ENCODE data around the gene PSG4.
"Not testable (repeated sequence)": the region's sequence is repeated elsewhere in the genome, so short reads cannot be mapped to it uniquely, and the experiment has no call there.

Gene PSG4

DNA sequence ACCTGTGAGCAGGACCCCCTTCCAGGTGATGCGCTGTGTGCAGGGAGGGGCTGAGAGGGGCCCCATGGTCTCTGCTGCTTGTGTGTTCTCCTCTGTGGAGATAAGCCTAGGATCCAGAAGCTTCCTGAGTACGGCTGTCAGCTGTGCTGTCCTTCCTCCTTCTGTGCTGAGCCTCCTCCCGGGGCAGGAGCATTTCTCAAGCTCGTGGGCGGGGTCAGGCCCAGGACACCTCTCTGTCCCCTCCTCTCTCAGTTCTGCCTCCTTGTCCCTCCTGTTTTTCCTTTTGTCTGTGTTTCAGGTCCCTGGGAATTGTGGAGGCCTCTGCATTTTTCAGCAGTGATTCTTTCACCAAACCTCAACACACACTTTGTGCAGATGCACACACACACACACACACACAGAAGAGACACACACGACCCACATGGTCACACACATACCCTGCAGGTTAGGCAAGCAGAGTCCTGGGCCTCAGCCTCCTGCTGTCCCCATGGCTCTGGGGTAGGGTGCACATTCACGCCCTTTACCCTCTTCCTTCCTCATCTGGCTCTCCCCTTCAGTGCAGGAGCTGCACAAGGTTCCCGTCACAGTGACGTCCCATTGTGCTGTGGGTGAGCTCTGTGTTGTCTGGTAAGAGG lies at the start of gene PSG4:
TSS of gene PSG4 (minus strand) at position 168 of the 635 bp plus-strand sequence. CDS start at position 66, 102 bp downstream.
- DNase-seq, result not testable (repeated sequence)

GRCh38 chr19:43251428-43251827 lies 46.0 kb upstream of the PSG4 start:
- DNase-seq, result not testable (repeated sequence)

DNA sequence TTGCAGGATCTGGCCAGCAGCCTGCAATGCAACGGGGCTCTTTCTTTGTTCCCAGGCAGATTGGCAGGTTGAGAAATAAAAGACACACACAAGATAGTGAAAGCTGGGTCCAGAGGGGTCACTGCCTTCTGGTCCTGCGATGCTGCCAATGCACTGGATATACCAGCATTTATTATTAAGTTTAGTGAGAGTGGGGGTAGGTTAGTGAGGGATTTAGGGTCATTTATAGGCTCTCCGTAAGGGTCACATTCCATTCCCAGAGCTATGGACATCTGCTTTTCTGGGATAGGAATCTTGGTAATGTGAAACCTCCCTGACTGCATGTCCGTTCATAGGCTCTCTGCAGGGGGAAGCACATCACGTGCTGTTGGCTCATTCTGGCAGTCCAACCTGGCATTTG lies 44.9 kb upstream of the PSG4 start:
- not testable (repeated sequence) for DNase-seq

GRCh38 chr19:43248635-43249002 lies 43.2 kb upstream of the PSG4 start:
- not testable (repeated sequence) for DNase-seq

DNA sequence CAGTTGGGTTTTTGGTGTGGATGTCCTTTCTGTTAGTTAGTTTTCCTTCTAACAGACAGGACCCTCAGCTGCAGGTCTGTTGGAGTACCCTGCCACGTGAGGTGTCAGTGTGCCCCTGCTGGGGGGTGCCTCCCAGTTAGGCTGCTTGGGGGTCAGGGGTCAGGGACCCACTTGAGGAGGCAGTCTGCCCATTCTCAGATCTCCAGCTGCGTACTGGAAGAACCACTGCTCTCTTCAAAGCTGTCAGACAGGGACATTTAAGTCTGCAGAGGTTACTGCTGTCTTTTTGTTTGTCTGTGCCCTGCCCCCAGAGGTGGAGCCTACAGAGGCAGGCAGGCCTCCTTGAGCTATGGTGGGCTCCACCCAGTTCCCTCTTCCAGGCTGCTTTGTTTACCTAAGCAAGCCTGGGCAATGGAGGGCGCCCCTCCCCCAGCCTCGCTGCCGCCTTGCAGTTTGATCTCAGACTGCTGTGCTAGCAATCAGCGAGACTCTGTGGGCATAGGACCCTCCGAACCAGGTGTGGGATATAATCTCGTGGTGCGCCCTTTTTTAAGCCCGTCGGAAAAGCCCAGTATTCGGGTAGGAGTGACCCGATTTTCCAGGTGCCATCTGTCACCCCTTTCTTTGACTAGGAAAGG lies 41.9 kb upstream of the PSG4 start:
- DNase-seq, result not testable (repeated sequence)

GRCh38 chr19:43245848-43246247 lies 40.4 kb upstream of the PSG4 start:
- DNase-seq, result not testable (repeated sequence)

DNA sequence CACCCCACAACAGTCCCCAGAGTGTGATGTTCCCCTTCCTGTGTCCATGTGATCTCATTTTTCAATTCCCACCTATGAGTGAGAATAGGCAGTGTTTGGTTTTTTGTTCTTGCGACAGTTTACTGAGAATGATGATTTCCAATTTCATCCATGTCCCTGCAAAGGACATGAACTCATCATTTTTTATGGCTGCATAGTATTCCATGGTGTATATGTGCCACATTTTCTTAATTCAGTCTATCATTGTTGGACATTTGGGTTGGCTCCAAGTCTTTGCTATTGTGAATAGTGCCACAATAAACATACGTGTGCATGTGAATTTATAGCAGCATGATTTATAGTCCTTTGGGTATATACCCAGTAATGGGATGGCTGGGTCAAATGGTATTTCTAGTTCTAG lies 36.8 kb upstream of the PSG4 start:
- not testable (repeated sequence) for DNase-seq

DNA sequence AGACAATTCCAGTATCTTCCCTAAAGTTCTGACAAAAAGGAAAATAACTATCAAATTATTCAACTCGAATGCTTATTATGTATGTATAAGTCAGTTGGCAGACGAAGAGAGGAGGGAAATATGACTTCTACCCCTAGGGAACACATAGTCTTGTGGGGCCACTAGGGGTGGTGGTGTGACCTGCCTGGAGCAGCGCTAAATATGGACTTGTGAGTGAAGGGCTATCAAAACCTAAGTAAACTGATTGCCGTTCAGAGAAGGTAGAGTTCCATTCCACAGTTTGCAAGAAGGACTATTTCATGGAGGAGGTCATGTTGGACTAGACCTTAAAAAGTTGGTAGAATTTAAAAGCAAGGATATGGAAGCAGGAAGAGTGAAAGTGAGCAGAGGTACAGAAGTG lies 32.8 kb upstream of the PSG4 start:
- DNase-seq, result not testable (repeated sequence)

- DNase-seq, result not testable (repeated sequence)
These were observed 30.2 kb upstream of the PSG4 start for GRCh38 chr19:43235686-43236085.

DNA sequence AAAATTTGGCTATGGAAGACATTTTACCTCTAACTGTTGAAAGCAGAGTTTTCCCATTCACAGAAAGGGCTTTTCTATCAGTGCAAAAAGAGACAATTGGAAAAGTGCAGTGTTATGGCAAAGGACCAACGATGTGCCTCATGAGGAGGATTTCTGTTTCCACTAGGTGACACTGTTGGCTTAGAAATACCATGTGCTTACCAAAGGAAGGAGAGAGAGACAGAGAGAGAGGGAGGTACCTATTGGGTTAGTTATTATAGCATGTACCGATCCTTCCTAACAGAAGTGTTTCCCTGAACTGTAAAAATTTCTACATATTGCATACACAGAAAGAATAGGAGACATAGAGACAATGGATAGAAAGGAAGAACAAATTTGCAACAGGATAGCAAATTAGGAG lies 23.9 kb upstream of the PSG4 start:
- no peak for DNase-seq

DNA sequence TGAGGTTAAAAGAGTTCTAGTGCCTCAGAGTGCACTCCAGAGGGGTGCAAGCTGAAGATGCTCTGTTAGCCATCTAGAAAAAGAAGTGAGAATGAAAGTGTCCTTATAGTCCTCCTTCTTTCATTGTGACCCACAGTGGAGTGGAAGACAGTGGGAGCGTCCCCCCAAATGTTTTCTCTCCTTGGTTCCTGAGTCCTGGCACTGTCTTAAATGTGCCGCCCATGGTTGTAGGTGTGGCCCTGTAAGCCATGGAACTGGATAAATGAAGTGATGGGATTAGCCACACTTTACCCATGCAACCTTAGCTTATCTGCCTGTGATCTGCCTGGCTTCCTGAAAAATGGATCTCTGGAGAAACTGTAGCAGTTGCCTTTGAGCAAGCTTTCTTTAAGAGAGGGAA lies 23.3 kb upstream of the PSG4 start:
- DNase-seq, result not testable (repeated sequence)

DNA sequence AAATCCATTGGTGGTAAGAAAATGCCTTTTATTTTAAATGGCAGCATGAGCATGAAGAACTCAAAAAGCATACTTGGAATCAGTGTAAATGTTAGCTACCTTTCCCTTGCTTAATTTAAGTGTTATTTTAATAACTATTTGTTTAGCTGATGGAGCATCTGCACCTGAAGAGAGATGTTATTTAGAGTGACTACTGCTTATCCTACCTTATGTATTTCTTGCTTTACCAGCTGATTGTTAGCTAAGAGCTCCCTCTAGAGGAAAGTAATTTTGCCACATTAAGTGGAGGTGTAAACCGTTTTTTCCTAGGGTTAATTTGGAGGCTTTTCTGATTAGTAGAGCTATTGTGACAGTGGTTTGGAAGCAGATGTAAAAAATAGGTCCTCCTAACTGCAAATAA lies 21.5 kb upstream of the PSG4 start:
- DNase-seq, result not testable (repeated sequence)

- no peak for DNase-seq
These were observed 19.4 kb upstream of the PSG4 start for GRCh38 chr19:43224855-43225253.

- not testable (repeated sequence) for DNase-seq
These were observed 18.9 kb upstream of the PSG4 start for GRCh38 chr19:43224201-43224854.

DNA sequence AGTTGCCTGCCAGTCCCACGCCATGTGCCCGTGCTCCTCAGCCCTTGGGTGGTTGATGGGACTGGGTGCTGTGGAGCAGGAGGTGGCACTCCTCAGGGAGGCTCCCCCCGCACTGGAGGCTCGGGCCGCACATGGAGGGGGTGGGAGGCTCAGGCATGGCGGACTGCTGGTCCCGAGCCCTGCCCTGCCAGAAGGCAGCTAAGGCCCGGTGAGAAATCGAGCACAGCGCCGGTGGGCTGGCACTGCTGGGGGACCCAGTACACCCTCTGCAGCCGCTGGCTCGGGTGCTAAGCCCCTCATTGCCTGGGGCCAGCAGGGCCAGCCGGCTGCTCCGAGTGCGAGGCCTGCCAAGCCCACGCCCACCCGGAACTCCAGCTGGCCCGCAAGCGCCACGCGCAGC lies 16.5 kb upstream of the PSG4 start:
- not testable (repeated sequence) for DNase-seq

DNA sequence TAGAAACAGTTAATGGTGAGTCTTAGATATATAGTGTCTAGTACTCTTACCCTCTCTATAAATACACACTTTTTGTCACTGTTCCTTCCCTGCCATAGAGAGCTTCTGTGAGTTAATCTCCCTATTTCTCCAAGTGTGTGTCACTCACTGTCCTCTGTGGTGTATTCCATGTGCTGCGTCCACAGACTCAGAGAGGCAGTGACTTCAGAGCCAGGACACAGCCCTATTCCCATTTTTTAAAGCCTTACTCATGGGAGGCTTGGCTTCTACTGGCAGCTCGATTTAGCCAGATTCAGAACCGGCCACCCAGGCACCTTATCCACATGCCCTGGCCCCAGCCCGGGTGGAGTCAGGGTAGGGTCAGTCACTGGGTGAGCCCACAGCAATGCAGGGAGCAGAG lies 13.7 kb upstream of the PSG4 start:
- not testable (repeated sequence) for DNase-seq

DNA sequence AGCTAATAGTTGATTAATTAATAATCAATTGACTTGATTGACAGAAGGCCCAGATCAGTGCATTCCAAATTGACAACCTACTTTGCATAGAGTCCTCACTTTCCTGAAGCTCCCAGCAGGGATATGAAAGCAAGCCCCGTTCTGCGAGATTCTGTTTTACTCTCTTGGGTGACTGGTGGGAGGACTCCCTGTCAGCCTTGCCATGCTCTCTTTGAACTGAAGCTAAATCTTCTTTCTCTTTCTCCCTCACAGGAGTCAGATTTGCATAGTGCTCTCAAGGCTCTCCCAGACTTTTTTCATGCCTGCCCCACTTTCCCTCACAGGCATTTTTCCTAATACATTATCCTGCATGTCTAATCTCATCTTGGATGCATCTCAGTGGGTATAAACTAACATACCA lies 10.4 kb upstream of the PSG4 start:
- DNase-seq, result not testable (repeated sequence)

DNA sequence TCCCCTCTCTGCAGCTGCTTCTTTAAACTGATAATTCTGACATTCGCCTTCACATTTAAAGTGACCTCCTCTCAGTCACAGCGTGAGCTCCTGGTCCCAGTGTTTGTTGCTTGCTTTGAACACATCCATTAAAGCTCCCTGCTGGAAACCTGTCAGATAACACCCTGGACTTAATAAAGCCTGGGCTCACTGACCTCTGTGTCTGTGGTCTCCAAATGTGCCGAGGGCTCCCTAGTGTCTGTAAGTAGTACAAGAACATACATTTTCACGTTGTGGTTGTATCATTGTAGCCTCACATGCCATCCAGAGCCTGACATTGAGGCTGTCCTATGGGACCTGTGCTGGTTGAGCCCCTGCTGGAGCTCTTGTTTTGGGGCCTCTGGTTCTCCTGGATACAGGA lies 2.6 kb upstream of the PSG4 start:
- DNase-seq, result no peak

DNA sequence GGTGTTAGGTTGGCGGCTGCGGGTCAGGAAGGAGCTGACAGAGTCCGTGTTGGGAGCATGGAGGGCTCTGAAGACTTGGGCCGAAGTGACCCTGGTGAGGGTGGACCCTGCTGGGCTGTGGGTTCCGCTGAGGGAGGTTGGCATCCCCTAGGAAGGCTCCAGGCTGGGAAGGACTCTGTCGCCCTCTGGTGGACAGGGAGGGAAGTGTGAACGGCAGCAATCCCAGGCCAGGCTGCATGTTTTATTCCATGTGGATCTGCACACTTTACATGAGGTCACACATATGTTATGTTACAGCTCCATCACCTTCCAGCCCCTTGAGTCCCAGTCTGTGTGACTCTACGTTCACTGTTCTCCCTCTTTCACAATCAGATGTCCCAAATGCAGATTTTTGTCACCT lies 1.7 kb upstream of the PSG4 start:
- not testable (repeated sequence) for DNase-seq

GRCh38 chr19:43203611-43204010 lies 1.8 kb downstream of the PSG4 start:
- DNase-seq, result not testable (repeated sequence)

DNA sequence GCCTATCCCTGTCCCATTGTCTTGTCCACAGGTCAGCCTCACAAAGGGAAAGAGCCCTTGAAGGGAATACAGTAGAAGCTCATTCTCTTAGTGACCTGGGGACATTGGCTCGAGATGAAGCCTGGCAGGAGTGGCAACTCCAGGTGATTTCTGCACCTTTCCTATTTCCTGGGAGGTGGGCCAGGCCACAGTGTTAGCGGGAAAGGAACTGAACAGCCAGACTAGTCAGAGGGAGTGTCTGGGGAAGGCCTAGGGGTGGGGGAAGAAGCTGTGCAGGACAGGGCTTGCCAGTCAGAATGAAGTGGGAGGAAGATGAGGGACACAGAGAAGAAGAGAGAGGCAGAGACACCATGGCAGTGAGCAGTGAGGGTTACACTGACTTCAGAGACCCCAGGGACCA lies 3.5 kb downstream of the PSG4 start:
- not testable (repeated sequence) for DNase-seq

- DNase-seq, result not testable (repeated sequence)
These were observed 4.1 kb downstream of the PSG4 start for GRCh38 chr19:43201337-43201801.

DNA sequence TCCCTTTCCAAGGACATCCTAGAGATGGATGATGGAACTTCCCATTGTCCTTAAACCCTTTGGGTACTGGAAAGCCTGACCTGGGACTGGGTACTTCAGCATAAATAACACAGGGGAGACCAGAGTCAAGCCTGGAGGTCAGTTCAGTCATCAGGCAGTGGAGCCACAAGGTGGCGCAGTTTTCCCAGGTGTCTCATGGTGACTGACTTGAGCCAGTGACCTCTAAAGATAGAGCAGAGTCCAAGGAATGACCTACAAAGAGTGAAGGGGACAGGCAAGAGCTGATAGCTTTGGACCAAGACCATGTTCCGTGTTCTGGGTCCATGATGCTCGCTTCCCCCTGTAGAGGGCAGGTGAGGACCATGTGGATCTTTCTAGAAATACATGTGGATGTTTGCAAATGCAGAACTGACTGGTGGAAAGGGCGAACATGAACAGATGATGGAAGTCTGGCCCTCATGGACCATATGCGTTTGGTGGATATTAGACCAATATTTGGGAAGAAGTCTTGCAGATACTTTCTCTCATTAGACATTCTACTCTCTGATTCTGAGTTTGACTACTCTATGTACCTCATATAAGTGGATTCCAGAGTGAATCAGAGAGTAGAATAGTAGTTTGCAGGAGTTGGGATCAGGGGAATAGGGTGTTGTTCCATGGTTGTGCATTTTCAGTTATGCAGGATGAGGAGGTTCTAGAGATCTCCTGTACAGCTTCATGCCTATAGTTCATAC lies 6.6 kb downstream of the PSG4 start:
- DNase-seq, result not testable (repeated sequence)

Measured in NCI-H1092 (cell line).